Stimulated activated CD4-positive, alpha-beta T cell treated with anti-CD3 and anti-CD28 coated beads, Interleukin-12 subunit alpha, Interleukin-12 subunit beta, amount 100 ng/mL, for 4 hours (primary cell): ENCODE measurements around the gene MB21D2.

Source experiments
- DNase-seq: peaks from one replicate; pipeline ENCODE4 v3.0.0-alpha.2; 2020

MB21D2 gene

DNA sequence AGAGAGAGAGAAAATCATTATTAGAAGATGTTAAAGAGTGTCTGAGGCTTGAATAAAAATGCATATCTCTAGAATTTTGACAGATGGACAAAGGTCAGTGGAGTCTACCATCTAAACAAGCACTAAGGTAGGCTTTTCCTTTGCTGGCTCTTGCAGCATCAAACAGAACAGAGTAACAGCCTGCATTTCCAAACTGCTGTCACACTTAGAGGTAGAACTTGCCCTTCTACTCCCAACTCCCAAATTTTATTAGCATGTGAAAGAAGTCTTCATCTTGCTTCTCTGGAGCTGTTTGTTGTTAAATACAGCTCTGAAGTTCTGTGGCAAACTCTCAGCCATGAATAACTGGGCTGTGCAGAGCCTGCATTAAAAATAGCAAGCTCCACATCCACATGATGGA lies 4.1 kb upstream of the MB21D2 start:
- no peak for DNase-seq

DNA sequence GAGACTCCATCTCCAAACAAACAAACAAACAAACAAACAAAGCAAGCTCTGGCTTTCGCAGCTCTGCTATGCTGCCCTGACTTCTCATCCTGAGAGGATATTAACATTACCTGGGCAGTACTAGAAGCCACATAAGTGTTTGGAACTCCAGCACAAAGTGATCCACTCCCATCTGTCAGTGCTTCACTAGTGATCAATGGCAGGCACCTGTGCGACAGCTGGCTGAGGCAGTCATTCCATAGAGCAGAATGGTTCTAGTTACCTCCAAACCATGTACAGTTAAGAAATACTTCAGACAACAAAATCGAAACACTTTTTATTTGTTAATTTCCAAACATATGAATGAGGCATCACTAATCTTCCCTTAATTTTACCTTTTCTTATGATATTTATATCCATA lies 2.8 kb upstream of the MB21D2 start:
- DNase-seq = no peak

DNA sequence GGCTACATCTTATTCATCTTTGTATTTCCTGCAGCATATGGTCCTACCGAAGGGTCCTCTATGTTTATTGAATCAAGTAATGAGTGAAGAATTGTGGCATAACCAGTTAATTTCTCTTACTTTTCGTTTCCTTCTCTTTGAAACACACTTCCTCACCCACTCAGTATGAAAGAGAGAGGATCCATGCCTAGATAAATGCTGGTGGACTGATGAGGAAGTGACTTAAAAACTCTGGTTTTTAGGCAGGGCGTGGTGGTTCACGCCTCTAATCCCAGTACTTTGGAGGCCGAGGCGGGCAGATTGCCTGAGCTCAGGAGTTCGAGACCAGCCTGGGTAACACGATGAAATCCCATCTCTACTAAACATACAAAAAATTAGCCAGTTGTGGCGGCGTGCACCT lies 2.2 kb upstream of the MB21D2 start:
- no peak for DNase-seq

GRCh38 chr3:192918275-192918588 lies 576 bp upstream of the MB21D2 start:
- DNase-seq = no peak

DNA sequence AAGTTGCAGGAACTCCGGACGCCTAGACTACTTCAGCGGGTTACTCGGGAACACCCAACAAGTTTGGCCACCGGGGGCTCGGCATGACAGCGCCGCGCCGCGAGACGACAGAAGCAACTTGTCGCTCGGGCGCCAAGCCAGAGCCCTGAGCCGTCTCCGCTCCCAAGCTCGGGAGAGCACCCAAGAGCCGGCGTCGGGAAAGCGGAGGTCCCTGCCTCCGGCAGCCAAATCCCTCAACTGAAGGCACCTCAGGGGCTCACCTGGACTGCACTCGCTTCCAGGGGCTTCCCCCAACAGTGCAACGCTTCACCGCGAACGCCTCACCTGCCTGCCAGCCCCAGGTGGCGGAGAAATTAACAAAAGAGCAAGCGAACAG lies 640 bp downstream of the MB21D2 start:
- no peak for DNase-seq

- DNase-seq = no peak
These were observed 1.2 kb downstream of the MB21D2 start for GRCh38 chr3:192916371-192917027.

DNA sequence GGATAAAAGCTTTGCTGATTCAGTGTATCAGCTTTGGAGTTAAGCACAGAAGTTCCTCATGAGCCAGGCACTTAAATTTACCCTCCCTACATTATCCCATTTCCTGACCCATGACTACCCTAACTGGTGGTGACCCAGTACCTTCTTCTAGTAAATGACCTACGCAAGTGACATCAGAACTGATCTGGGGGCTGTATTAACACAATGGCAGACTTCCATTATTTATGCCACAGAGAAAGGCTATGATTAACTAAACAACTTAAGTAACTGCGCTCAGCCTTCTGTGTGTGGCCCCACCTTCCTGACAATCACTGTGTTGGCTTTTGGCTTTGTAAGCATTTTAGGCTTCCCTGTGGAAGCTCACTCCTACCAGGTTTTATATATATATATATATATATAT lies 1.9 kb downstream of the MB21D2 start:
- no peak for DNase-seq

- DNase-seq = no peak
These were observed 2.4 kb downstream of the MB21D2 start for GRCh38 chr3:192915304-192915703.

GRCh38 chr3:192914848-192915247 lies 2.8 kb downstream of the MB21D2 start:
- DNase-seq = no peak

- no peak for DNase-seq
These were observed 4.1 kb downstream of the MB21D2 start for GRCh38 chr3:192913540-192913939.

DNA sequence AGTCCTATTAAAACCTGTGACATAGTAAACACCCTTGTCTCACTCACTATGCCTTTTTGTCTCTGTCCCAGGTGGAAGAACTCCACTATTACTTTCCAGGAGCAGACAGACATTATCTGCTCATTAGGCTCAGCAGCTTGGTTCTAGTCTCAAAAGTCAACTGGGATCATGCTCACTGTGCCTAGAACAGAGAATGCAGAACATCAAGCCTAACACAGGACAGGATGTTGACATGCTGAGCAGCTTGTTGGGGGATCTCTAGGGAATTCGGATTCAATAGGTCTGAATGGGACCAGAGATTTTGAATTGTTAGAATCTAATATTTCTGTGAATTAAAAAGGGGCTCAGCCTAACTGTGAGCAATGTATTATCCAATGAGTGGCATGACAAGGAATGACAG lies 6.4 kb downstream of the MB21D2 start:
- DNase-seq = no peak

DNA sequence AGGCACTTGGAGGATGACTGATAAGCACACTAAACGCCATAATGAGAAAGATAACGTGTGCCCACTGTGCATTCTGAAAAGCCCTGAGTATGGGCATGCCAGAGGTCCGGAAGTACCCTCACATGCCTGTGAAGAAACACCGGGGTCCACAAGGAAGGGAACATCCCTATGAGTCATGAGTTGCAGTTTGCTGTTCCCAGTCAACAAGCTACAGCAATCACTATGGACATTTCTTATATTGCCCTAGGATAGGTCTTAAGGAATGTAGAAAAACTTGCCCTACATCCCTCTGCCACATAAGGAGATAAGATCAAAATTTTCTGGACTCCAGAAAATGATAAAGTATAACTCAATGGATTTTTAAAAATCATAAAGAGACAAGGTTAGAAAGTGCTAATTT lies 9.9 kb downstream of the MB21D2 start:
- DNase-seq = no peak

- DNase-seq = no peak
These were observed 10.7 kb downstream of the MB21D2 start for GRCh38 chr3:192906940-192907339.

- DNase-seq = no peak
These were observed 11.5 kb downstream of the MB21D2 start for GRCh38 chr3:192905980-192906678.

DNA sequence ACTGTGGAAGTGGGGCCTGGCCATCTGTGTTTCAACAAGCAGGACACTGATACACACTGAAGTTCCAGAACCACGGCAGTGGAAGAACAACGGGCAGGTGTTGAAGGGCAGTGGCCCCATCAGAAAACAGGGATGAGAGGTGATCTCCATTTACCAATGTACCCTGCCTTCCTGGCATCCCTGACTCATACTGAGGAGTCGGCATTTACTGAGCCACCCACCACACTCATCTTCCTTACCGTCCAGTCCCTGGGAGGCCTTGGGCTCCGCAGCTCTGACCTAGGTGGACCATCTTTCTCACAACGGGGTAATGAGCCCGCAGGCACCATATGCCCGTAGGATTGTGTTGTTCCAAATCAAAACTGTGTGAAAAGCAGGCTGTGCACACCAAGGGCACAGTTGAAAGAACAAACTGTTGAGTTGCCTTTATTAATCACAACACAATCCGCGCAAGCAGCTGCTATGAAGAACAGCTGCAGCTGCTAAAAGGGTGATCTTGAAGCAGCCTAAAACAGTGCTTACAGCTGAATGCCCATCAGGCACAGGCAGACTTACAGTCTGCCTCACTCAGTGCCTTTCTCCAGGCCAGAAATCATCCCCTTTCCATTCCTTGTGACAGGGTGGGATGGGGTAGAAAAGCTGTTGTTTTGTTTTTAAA lies 12.9 kb downstream of the MB21D2 start:
- DNase-seq = no peak

- DNase-seq = no peak
These were observed 15.1 kb downstream of the MB21D2 start for GRCh38 chr3:192902549-192902948.

- DNase-seq = no peak
These were observed 16.2 kb downstream of the MB21D2 start for GRCh38 chr3:192901435-192901834.

DNA sequence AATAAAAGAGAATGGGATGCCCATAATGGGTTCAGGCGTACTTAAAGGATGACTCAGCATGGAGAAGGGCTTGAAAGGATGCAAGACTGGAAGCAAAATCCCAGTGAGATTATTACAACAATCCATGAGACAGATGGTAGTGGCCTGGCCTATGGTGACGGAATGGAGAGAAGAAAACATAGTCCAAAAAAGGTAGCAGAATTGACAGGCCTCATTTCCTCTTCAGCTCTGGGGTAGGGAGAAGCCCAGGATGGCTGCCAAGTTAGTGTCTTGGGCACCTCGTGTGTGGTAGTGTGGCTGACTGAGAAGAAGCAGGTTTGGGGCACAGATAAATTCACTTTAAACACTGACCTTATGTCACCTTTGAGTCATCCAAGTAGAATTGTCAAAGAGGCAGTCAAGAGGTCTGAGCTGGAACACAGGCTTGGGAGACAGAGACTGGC lies 18.1 kb downstream of the MB21D2 start:
- no peak for DNase-seq

DNA sequence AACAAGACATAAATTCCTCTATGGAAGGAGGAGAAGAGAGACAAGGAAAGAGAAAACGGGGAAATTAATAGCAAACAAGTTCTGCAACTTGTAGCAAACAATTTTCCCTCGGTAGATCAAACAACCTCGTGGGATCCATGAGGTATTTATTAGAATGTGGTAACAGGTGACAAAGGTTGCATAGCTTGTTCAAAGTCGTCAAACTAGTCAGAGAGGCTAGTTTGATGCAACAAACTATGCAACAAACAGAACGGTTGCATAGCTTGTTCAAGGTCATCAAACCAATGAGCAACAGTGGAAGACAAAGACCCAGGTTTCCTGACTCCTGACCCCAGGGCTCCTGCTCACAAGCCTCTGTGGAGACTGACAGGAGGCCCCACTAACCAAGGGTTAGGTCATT lies 20.7 kb downstream of the MB21D2 start:
- no peak for DNase-seq

GRCh38 chr3:192896208-192896607 lies 21.4 kb downstream of the MB21D2 start:
- no peak for DNase-seq

- no peak for DNase-seq
These were observed 23.0 kb downstream of the MB21D2 start for GRCh38 chr3:192894676-192895075.

DNA sequence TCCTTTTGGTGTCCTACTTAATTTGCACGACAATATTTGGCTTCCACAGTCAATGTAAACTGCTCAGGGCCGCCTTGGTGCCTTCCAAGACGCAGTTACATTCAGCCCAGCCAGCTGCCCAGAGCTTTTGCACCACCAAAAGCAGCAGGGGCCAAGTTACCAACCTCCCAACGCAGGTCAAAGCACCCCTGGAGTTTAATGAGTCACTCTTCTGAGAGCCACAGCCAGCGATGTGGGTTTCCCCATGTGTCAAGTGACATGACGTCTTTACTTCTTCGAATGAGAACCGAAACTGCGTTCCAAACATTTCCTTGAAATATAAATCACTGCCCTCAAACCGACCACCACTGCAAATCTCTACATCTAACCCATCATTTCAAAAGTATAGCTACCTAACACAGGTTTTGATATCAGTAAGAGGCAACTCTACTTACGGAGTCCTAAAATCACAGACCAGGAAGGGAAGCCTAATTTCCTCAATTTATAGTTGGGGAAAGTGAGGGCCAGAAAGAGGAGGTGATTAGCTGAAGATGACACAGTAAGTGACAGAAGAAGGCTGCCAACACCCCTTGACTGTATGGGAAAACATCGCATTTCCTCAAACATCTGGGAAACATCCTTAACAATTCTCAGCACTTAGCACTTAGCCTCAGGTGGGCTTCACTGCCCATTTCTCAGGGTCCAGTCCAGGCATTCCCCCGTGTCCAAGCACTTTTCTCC lies 24.5 kb downstream of the MB21D2 start:
- peak; percentile 41 for DNase-seq

DNA sequence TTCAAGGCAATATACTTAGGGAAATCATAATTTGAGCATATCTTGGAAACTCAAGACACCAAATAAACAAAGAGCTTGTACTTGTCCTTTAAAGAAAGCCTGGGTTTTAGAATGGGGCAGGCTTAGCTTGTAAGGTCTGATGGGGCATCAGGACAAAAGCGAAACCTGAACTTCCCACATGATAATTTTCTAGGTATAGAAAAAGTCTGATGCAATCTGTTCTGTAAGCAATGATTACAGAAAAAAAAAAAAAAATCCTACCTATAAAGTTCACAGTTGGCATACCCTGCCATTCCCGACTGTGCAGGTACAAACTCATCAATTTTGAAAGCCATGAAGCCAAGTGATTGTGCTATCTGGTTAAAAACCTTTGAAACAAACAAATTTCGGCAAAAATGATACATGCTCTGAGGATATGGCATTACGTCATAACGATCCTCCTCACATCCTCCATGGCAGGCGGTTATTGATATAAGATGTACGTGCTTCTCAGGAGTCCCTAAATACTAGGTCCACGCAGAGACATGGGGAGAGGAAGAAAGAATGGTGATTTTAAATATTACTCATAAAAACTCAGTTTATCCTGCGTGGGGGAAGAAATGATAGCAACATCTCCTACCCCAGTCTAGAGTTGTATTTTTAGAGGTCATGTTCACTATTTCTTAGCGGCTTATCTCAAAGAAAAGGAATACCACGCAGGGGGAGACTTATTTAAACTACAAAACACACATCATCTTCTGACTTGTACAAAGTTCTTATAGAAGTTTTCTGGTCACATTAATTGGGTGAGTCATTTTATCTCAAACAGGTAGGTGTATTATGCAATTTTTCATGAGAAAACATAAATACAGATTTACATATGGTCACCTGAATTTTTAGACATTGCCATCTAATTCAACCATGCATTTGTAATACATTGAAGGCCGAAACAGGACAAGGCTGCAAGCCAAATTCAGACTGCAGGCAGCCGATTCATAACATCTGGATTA lies 27.0 kb downstream of the MB21D2 start:
- no peak for DNase-seq
